Stimulated activated CD4-positive, alpha-beta T cell treated with anti-CD3 and anti-CD28 coated beads, Interleukin-15, amount 100 ng/mL, for 48 hours (primary cell): ENCODE data around the gene THAP8.
A peak's percentile ranks its signal among the peaks of the same experiment; 100 is the strongest.
"Not testable (repeated sequence)": the region's sequence is repeated elsewhere in the genome, so short reads cannot be mapped to it uniquely, and the experiment has no call there.

Source experiments
- DNase-seq, 2 donors: peaks; one replicate each; pipeline ENCODE4 v3.0.0-alpha.2; 2020; ENCODE audit warnings: low read depth in 2 of 2

The THAP8 gene

DNA sequence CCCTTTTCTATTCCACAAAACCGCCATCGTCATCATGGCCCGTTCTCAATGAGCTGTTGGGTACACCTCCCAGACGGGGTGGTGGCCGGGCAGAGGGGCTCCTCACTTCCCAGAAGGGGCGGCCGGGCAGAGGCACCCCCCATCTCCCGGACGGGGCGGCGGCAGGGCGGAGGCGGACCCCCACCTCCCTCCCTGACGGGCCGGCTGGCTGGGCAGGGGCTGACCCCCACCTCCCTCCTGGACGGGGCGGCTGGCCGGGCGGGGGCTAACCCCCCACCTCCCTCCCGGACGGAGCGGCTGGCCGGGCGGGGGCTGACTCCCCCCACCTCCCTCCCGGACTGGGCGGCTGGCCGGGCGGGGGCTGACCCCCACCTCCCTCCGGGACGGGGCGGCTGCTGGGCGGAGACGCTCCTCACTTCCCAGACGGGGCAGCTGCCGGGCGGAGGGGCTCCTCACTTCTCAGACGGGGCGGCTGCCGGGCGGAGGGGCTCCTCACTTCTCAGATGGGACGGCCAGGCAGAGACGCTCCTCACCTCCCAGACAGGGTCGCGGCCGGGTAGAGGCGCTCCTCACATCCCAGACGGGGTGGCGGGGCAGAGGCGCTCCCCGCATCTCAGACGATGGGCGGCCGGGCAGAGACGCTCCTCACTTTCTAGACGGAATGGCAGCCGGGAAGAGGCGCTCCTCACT, 14.9 kb upstream of the THAP8 start:
- not testable (repeated sequence) for DNase-seq

DNA sequence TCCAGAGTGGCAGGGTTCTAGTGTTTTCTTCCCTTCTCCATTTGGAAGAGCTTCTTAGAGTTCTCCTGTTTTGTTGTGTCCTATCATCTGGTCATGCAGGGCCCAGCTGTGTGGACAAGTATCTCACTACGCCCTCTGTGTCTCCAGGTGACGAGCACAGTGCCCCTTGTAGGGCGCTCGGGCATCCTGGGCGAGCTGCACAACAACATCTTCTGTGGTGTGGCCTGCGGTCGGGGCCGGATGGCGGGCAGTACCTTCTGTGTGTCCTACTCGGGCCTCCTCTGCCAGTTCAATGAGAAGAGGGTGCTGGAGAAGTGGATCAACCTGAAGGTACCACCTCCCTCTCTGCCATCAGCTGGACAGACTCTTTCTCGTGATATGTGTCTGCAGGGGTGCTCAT, 13.6 kb upstream of the THAP8 start:
- no peak for DNase-seq

DNA sequence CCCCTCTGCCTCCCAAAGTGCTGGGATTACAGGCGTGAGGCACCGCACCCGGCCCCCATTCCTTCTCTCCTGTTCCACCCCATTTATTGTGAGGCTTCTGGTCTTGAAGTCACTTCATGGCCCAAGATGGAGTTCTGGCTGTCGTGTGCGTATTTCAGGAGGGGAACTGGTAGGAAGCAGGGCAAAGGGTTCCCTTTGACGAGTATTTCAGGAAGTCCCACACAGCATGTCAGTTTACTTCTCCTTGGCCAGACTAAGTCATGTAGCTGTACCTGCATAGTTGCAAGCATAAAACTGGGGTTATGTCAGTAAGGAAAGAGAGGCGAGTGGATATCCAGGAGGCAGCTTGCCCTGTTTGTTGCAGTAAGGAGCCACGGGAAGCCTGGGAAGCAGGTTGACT, 10.7 kb upstream of the THAP8 start:
- DNase-seq = no peak

DNA sequence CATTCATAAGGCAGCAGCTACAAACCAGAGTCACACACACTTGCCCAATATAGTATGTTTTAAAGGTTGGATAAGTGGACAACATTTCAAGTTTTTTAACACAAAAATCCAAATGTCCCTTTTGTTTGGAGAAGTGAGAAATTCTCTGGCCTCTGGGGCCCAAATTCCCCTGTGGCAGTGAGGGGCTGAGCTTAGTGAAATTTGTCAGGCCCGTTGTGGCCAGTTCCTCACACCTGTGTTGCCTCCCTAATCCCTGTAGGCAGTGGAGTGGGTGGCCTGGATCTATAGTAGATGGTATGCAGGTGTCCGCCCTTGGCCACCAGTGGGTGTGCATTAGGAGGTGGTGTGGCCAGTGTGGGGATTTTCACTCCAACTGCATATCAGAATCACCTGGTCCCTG, 7.3 kb upstream of the THAP8 start:
- no peak for DNase-seq

DNA sequence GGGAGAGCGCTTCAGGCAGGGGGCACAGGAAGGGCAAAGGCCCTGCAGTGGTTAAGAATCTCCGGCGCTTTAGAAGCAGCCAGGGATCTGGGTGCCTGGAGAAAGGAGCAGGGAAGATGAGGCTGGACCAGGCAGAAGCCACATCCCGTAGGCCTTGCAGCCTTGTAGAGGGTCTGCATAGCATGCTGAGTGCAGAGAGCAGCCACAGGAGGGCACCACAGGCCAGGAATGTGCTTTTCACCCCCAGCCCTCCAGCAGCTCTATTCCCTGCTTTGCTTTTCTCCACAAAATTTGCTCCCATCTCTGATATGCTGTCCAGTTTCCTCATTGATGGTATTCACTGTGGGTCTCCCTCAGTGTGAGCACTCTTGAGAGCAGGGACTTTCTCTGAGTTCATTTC, 6.3 kb upstream of the THAP8 start:
- DNase-seq = no peak

DNA sequence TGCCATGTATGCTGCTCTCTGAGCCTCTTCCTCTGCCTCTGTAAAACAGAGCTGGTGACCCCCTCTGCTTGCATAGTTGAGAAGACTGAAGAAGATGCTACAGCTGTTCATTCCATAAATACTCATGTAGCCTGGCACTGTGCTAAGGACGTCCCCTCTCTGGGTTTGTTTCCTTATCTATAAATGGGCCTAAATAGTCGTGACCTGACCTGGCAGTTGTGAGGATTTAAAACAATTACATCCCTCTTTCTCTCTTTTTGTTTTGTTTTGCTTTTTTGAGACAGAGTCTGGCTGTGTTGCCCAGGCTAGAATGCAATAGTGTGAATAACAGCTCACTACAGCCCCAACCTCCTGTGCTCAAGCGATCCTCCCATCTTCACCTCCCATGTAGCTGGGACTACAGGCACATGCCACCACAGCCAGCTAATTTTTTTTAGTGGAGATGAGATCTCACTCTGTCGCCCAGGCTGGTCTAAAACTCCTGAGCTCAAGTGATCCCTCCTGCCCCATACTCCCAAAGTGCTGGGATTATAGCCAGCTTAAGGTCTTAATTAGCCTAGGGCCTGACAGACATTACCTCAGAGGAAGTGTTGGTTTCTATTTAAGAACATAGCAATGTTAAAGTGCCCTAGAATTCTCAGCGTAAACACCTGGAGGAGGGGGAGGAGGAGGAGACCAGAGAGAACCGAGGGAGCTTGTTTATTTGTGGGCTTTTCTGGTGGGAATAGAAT, 5.3 kb upstream of the THAP8 start:
- DNase-seq = no peak

DNA sequence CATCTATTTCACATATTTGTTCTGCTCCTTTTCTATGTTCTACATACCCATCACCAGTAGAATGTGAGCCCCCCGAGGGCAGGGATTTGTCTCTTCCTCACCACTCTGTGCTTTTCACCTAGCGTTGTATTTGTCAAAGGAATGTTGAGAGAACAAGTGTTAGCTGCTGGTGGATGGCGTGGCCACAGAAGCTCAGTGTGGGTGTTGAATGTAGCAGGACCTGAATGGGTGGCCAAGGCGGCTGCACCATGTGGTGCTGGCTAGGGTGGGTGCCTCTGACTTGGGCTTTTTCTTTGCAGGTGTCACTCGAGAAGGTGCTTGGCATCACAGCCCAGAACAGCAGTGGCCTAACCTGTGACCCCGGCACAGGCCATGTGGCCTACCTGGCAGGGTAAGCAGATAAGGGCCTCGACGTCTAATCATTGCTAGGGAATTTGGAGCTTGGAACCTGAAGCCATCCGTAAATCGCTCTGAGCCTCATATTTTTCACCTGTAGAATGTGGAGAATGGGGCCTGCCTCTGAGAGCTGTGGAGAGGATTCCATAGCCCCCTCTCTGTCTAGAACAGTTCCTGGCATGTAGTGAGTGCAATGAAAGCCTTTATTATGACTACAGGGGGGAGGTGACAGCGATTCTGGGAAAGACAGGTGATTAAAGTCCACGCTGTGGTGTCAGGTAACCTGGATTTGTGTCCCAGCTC, 4.5 kb upstream of the THAP8 start:
- no peak for DNase-seq

DNA sequence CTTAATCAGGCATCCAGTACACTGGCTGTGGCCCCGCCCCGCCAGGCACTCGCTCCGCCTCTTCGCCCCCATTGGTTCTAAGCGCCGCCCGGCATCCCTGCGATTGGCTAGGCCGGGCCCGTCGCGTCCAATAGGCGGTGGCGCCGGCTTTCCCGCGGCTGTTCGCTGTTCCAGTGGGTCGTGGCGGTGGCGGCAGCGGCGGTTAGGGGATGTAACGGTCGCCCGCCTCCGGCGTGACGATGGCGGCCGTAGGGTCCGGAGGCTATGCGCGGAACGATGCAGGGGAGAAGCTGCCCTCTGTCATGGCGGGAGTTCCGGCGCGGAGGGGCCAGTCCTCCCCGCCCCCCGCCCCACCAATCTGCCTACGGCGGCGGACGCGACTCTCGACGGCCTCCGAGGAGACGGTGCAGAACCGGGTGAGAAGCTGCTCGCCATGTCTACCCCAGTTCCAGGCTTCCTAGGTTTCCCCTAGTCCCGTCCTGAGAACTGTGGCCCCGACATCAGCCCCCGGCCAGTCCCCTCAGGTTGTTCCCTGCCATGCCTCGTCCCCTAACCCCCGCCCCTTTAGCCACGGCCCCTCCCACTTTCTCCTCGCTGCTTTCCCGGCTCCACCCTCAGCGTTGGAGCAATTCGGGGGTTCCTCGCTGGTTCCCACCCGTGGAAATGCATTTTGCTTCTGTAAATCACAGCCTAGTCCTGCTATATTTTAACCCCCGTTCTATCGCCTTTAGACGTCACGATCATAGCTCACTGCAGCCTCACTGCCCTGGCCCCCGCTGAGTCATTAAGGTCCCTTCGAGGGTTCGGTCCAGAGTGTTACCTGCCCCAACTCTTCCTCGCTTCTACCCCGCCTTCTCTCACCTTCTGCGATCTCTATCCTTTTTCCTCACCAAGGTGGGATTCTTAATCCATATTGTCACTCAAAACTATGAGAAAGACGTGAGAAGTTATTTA, 925 bp upstream of the THAP8 start, which contains the start of gene WDR62:
WDR62 (plus strand) TSS at position 165 of the 954 bp plus-strand sequence; CDS start at position 240, 75 bp downstream.
- peak; percentile 92 to 93 for DNase-seq

DNA sequence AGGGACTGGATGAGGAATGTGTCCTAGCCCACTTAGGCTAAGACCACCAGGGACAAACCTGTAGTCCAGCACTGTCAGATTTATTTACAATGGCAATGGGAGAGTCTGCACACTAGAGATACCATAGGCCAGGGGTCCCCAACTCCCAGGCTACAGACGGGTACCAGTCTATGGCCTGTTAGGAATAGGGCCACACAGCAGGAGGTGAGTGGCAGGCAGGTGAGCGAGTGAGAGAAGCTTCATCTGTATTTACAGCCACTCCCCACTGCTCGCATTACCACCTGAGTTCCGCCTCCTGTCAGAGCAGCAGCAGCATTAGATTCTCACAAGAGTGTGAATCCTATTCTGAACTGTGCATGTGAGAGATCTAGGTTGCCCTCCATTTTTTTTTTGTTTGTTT, 2.4 kb downstream of the THAP8 start:
- no peak for DNase-seq

DNA sequence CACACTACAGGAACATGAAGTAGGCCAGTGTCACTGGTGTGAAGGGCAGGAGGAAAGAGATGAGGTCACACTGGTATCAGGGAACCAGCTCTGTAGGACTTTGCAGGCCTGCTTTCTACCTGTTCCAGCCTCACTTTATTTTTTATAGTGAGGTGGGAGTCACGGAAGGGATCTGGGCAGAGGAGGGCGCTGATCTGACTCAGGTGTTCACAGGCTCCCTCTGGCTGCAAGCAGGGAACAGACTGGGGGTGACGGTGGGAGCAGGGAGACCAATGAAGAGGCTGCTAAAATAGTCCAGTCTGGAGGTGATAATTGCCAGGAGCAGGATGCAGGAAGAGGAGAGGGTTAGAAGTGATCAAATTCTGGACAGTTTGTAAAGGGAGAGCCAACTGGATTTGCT, 2.8 kb downstream of the THAP8 start:
- no peak for DNase-seq

DNA sequence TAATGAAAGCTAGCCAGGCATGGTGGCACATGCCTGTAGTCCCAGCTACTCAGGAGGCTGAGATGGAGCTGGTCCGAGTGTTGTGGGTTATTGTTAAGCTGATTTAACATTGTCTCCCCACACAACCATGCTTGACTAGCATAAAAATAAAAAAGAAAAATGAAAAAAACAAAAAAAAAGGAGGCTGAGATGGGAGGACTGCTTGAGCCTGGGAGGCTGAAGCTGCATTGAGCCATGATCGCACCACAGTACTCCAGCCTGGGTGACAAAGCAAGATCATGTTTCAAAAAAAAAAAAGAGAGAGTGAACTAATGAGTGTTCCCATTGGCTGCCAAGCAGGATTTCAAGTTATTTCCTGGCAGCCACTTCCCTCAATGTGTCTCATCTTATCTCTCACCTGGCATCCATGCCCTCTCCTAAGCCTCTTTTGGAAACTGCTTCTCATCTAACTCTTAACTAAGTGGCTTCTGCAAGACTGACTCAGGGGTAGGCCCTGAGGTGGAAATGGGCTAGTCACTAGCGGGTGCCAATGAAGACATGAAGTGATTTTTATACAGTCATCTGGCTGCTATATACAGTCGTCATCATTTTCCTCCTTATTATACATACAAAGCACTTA, 4.9 kb downstream of the THAP8 start:
- no peak for DNase-seq

DNA sequence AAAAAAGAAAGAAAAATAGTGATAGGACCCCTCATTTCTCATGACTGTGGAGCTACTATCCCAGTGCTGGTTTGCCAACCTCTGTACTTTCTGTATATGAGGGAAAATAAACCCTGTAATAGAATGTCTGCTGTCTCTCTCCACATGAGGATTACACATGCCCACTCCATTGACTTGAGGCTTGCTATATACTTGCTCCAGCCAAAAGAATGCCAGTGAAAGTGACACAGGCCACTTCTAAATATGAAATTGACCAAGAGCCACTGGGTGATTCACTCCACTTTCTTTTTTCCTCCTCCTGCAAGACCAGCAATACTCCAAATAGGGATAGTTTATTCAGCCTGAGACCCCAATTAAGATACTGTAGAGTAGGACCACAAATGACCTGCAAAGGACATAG, 6.2 kb downstream of the THAP8 start:
- DNase-seq = no peak

DNA sequence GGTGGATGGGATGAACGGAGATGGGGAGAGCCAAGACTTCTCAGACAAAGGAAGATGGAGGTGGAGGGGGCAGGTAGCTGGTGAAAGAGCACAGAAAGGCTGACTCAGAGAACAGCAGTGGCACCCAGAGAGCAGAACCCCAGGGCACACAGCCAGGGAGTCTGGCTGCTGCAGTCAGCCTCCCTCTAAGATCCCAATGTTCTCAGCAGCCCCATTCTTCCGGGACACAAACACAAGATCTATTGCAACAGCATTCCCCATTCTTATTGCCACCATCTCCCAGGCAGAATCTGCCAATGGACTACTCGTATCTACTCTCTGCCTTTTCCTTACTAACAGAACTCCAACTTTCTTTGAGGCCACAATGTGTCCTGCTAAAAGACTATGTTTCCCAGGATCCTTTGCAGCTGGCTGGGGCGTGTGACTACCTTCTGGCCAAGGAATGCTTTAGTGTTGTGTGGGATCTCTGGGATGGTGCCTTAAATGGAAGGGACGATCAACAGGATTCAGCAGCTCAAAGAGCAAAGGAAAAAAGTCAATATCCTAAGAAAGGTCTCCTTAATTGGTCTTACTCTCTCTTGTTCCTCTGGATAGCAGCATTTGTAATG, 7.5 kb downstream of the THAP8 start:
- DNase-seq = no peak

DNA sequence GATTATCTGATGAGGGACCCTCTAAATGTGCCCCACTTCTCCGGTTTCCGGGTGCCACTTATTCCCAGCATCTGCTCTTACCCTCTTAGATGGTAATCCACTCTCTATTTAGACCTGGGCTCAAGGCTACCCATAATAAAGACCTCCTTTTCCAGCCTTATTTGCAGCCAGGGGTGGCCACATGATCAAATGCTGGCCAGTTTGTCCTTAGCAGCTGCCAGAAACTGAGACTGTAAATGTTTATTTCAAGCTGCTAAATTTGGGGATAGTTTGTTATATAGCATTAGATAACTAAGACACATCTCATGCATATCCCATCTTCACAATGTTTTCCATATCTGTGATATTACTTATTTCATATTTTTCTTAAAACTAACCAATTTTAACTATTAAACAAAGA, 10.1 kb downstream of the THAP8 start:
- DNase-seq = no peak

DNA sequence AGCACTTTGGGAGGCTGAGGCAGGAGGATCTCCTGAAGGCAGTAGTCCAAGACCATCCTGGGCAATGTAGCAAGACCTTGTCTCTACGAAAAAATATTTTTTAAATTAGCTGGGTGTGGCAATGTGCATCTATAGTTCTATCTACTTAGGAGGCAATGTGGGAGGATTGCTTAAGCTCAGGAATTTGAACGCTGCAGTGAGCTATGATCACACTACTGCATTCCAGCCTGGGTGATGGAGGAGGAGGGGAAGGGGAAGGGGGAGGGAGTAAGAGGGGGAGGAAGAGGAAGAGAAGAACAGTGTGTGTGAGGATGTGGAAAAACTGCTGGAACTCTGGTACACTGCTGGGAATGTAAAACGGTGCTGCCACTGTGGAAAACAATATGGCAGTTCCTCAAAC, 12.3 kb downstream of the THAP8 start:
- DNase-seq = no peak

DNA sequence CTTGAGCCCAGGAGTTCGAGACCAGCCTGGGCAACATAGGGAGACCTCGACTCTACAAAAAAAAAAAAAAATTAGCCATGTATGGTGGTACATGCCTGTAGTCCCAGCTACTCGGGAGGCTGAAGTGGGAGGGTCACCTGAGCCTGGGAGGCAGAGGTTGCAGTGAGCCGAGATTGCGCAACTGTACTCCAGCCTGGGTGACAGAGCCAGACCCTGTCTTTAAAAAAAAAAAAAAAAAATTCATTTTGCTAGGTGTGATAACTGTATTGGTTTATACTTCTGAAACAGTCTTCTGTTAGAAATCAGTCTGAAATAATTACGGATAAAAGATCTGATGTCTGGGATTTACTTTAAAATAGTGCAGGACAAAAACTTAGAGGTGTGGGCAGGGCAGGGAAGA, 13.0 kb downstream of the THAP8 start:
- DNase-seq = not testable (repeated sequence)

DNA sequence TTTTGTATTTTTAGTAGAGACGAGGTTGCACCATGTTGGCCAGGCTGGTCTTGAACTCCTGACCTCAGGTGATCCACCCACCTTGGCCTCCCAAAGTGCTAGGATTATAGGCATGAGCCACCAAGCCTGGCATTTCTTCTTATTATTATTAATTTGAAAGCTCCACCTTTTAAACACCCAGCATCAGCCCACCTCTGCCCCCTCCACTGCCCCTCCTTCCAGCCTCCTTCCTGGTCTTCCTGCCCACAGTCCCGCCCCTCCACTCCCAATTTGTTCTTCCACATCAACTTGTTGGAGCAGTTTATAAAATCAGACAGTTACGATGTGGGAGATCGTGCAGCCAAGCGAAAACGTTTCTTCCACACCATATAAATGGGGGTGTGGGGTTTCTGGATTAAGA, 13.6 kb downstream of the THAP8 start:
- DNase-seq = no peak

DNA sequence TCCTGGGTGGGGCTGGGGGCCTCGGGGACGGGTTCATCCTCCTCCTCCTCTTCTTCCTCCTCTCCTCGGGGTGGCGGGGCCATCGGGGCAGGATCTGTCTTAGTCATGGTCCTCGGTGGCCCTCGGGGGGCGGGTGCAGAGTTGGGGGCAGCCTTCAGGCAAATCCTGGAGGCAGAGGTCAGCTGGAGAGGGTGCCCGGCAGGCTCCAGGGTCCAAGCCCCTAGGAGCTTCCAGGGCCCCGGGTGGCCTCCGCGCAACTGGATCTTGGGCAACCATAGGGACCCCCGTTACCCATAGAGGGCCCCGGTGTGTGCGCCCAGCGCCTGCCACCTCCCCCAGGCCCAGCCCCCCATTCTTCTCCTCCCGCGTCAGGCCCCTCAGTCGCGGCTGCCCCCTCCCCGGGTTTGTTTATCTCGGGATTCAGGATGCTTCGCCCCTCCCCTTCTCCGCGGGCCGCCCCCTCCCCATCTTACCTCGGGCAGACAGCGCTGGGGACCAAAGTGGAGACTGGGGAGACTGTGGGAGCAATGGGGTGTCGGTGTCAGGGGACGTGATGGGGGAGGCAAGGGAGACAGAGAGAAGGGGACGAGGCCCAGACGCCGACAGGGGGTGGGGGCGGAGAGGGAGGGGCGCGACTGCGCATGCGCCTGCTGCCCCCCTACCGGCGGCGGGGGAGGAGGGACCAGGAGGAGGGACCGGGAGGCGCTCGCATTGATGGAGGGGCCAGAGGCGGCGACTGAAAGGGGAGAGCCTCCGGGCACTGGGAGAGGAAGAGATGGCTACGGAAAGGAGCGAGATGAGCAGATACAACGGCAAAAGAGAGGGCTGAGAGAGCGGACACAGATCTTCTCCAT, 21.6 kb downstream of the THAP8 start, which contains the start of gene CLIP3:
CLIP3 (minus strand) TSS at position 623 of the 854 bp plus-strand sequence; CDS start at position 107, 516 bp downstream.
- DNase-seq = peak in 1 of 2 donors; percentile 28

DNA sequence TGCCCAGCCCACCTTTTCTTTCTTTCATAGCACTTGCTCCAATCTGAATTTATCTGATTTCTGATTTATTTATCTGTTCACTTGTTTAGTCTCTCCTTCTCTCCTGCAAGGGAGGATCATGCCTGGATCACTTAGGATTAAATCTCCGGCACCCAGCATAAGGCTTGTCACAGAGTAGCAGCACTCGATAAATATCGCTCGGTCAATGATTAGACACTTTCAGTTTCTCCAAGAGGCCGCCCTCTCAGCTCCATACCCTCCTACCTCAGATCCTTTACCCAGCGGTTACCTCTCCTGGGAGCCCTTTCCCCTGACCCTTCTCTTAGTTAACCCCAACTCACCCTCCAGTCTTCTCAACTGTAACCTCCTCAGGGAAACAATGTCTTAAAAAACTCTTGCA, 22.8 kb downstream of the THAP8 start:
- no peak for DNase-seq
